CD14-positive monocyte (primary cell): ENCODE measurements around the gene SLC6A5. TPM values are rescaled to one million over a fixed set of nuclear protein-coding genes. Genes with fewer than 3 reads are reported as not detected.

Experiments
- DNase-seq, 3 donors: peaks; one replicate each; pipeline ENCODE4 v3.0.0-alpha.2; 2011 to 2022
- H2AFZ ChIP-seq: 2 replicates; pipeline ENCODE4 v1.6.0; 2012; ENCODE audit warnings: mild to moderate bottlenecking, low read depth, low read length, inconsistent platforms; ENCODE audit not compliant: insufficient read depth, poor library complexity, severe bottlenecking
- H3K27ac ChIP-seq, 2 donors: 1 replicate in 1 of 2; 2 replicates in 1 of 2; pipeline ENCODE4 v1.5.1; 2012 to 2013; ENCODE audit warnings: low read length in 2 of 2, control low read depth in 1 of 2, inconsistent platforms in 1 of 2, low read depth in 1 of 2, mild to moderate bottlenecking in 1 of 2
- H3K27me3 ChIP-seq, 2 donors: one replicate each; pipeline versions ENCODE4 v1.6.0 to v1.6.1; 2011 to 2013; ENCODE audit warnings: low read length in 2 of 2; ENCODE audit not compliant: control insufficient read depth in 2 of 2, insufficient read depth in 2 of 2
- H3K36me3 ChIP-seq, 2 donors: replicated peaks in 1 of 2; 1 replicate in 1 of 2; 2 replicates in 1 of 2; pipeline versions ENCODE4 v1.5.1 to v1.6.1; 2012 to 2013; ENCODE audit warnings: low read length in 2 of 2, control low read depth in 1 of 2, inconsistent platforms in 1 of 2, mild to moderate bottlenecking in 1 of 2; ENCODE audit not compliant: insufficient read depth in 2 of 2, control insufficient read depth in 1 of 2
- H3K4me1 ChIP-seq, 2 donors: 1 replicate in 1 of 2; 2 replicates in 1 of 2; pipeline versions ENCODE4 v1.5.1 to v1.6.1; 2012 to 2013; ENCODE audit warnings: low read length in 2 of 2, control low read depth in 1 of 2, inconsistent platforms in 1 of 2, mild to moderate bottlenecking in 1 of 2, moderate library complexity in 1 of 2; ENCODE audit not compliant: insufficient read depth in 2 of 2, control insufficient read depth in 1 of 2
- H3K4me2 ChIP-seq: replicated peaks from 2 replicates; pipeline ENCODE3; 2012; ENCODE audit warnings: low read length, moderate library complexity, mild to moderate bottlenecking; ENCODE audit not compliant: poor library complexity, severe bottlenecking; ENCODE audit errors: extremely low read depth
- H3K4me3 ChIP-seq, 3 experiments: fragments of 200-600 bp in 1 of 3; sonication (generic) in 1 of 3; replicated peaks in 1 of 3; 1 replicate in 2 of 3; 2 replicates in 1 of 3; pipeline ENCODE4 v1.5.1; 2011 to 2013; ENCODE audit warnings: low read length in 3 of 3, mild to moderate bottlenecking in 3 of 3, control low read depth in 2 of 3, low read depth in 2 of 3, inconsistent platforms in 1 of 3, moderate library complexity in 1 of 3
- H3K79me2 ChIP-seq: 2 replicates; pipeline ENCODE4 v1.6.0; 2012; ENCODE audit warnings: mild to moderate bottlenecking, control low read depth, inconsistent platforms, low read length, moderate library complexity; ENCODE audit not compliant: insufficient read depth
- H3K9ac ChIP-seq: 2 replicates; pipeline ENCODE4 v1.6.0; 2017; ENCODE audit warnings: low read length, mild to moderate bottlenecking; ENCODE audit not compliant: insufficient read depth, poor library complexity, severe bottlenecking
- H3K9me3 ChIP-seq, 2 donors: replicated peaks in 1 of 2; 1 replicate in 1 of 2; 2 replicates in 1 of 2; pipeline versions ENCODE4 v1.5.1 to v1.6.1; 2012 to 2013; ENCODE audit warnings: low read length in 2 of 2, control low read depth in 1 of 2; ENCODE audit not compliant: control insufficient read depth in 1 of 2, insufficient read depth in 1 of 2
- H4K20me1 ChIP-seq: 2 replicates; pipeline ENCODE4 v1.6.0; 2012; ENCODE audit warnings: mild to moderate bottlenecking, low read length, control low read depth, moderate library complexity; ENCODE audit not compliant: insufficient read depth
- H3K27ac Mint-ChIP-seq, 7 donors: one replicate each; pipeline ENCODE4 v1.8.0; 2020; ENCODE audit warnings: mild to moderate bottlenecking in 7 of 7, mixed read lengths in 7 of 7, moderate library complexity in 6 of 7, inconsistent platforms in 2 of 7
- H3K27me3 Mint-ChIP-seq, 3 donors: one replicate each; pipeline ENCODE4 v1.8.0; 2021 to 2022; ENCODE audit warnings: low read depth in 3 of 3, mild to moderate bottlenecking in 3 of 3, mixed read lengths in 3 of 3, moderate library complexity in 3 of 3, inconsistent platforms in 1 of 3
- H3K36me3 Mint-ChIP-seq, 2 donors: one replicate each; pipeline ENCODE4 v1.8.0; 2020; ENCODE audit warnings: mixed read lengths in 2 of 2, inconsistent platforms in 1 of 2, mild to moderate bottlenecking in 1 of 2
- H3K4me1 Mint-ChIP-seq: one replicate; pipeline ENCODE4 v1.8.0; 2020; ENCODE audit warnings: mild to moderate bottlenecking, mixed read lengths
- H3K4me3 Mint-ChIP-seq, 2 donors: one replicate each; pipeline ENCODE4 v1.8.0; 2020; ENCODE audit warnings: mild to moderate bottlenecking in 2 of 2, mixed read lengths in 2 of 2, moderate library complexity in 1 of 2
- H3K9me3 Mint-ChIP-seq, 7 donors: one replicate each; pipeline ENCODE4 v1.8.0; 2020 to 2022; ENCODE audit warnings: mixed read lengths in 7 of 7, mild to moderate bottlenecking in 6 of 7, moderate library complexity in 6 of 7, inconsistent platforms in 2 of 7
- WGBS: methylation state at CpG from one replicate; pipeline ENCODE4 v1.1.5; 2013; ENCODE audit warnings: missing lambda C conversion rate; ENCODE audit not compliant: insufficient coverage; 5-methylcytosine and 5-hydroxymethylcytosine counted together
- intact Hi-C, 2 donors: fragments of 100-400 bp; cut with micrococcal nuclease; formaldehyde crosslinking; loops; one replicate each; pipeline versions ENCODE4 v1.15.0 to v1.15.1; 2023
- polyA plus RNA-seq, 3 donors: library from polyadenylated mRNA; depleted of rRNA in 1 of 3; unstranded in 2 of 3; stranded (reverse) in 1 of 3; fragments of 300-500 nt in 2 of 3; fragments of >200 nt in 1 of 3; fragmentation: Illumina TruSeq in 2 of 3; gene quantifications; 1 replicate in 2 of 3; 2 replicates in 1 of 3; pipeline ENCODE4 v1.2.3, GENCODE V29; 2012 to 2021
- TF ChIP-seq, protein P1 (sequence below): fragments of 200-600 bp; IDR thresholded peaks from one replicate; pipeline ENCODE4 v1.8.0; 2022; ENCODE audit warnings: antibody characterized with exemption, mild to moderate bottlenecking

The SLC6A5 gene
- polyA plus RNA-seq, 3 donors = not detected

DNA sequence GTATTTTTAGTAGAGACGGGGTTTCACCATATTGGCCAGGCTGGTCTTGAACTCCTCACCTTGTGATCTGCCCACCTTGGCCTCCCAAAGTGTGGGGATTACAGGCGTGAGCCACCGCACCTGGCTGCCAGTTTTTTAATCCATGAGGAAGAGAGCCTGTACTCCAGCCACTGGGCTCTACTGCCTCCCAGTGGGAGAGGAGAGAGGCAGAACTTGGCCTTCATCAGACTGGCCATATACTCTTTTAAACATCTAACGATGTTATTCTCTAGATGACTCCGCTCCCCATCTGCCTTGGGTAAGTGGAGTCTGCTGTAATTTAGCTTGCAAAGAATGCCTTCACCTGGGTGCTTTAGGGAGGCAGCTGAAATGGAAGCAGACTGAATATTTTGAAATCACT lies 34.6 kb downstream of the SLC6A5 start:
- Histone ChIP-seq H3K9ac (no peak overlapping the region), H3K4me1 (no peaks in the 10 kb centered on the region), H3K27me3 (no peaks in the 10 kb centered on the region), H4K20me1 (no peaks in the 10 kb centered on the region), H3K79me2 (no peaks in the 10 kb centered on the region), H3K36me3 (no peaks in the 10 kb centered on the region), H3K4me3 (no peak overlapping the region), H2AFZ (no peak overlapping the region), H3K27ac (no peak overlapping the region), H3K4me2 (no peak overlapping the region), H3K9me3 (peaks cover 0 to 6% of the 10 kb centered on the region in 2 donors)
- Mint-ChIP-seq H3K9me3 (peaks cover 0 to 10% (median 0%) of the 10 kb centered on the region in 7 donors), H3K27me3 (peaks cover 2 to 10% (median 10%) of the 10 kb centered on the region in 3 donors), H3K27ac (no peak overlapping the region), H3K4me1 (no peaks in the 10 kb centered on the region), H3K36me3 (no peaks in the 10 kb centered on the region), H3K4me3 (no peak overlapping the region)
- intact Hi-C loops = no loop called here
- TF ChIP-seq, protein P1, sequence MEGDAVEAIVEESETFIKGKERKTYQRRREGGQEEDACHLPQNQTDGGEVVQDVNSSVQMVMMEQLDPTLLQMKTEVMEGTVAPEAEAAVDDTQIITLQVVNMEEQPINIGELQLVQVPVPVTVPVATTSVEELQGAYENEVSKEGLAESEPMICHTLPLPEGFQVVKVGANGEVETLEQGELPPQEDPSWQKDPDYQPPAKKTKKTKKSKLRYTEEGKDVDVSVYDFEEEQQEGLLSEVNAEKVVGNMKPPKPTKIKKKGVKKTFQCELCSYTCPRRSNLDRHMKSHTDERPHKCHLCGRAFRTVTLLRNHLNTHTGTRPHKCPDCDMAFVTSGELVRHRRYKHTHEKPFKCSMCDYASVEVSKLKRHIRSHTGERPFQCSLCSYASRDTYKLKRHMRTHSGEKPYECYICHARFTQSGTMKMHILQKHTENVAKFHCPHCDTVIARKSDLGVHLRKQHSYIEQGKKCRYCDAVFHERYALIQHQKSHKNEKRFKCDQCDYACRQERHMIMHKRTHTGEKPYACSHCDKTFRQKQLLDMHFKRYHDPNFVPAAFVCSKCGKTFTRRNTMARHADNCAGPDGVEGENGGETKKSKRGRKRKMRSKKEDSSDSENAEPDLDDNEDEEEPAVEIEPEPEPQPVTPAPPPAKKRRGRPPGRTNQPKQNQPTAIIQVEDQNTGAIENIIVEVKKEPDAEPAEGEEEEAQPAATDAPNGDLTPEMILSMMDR = no peak
- no CpG with 5 or more reads among the region's 5 CpGs for WGBS
- DNase-seq = no peak

DNA sequence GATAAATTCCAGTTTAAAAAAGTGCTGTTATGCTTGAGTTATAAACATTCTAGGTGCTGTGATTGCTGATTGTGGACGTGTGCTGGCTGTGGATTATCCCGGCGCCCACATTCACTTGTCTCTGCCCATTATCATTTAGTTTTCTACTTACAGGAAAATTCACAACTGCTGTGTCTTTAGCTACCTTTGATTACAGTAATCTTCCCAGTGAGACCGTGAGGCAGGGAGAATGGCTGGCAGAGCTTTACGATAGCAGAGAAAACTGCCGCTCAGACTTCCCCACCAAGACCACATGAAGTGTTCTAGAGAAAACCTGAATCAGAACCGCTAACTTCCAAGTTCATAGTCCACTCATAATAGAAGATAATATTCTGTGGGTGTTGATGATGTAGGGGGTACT lies 35.4 kb downstream of the SLC6A5 start:
- H3K27ac Mint-ChIP-seq = no peak overlapping the region
- H3K4me3 Mint-ChIP-seq = no peak overlapping the region
- TF ChIP-seq, protein P1 = no peak
- Histone ChIP-seq H4K20me1 (no peaks in the 10 kb centered on the region), H3K4me2 (no peak overlapping the region), H3K9me3 (peaks cover 0 to 3% of the 10 kb centered on the region in 2 donors), H3K27me3 (no peaks in the 10 kb centered on the region), H3K27ac (no peak overlapping the region), H3K9ac (no peak overlapping the region), H3K4me3 (no peak overlapping the region), H3K79me2 (no peaks in the 10 kb centered on the region), H3K4me1 (no peaks in the 10 kb centered on the region), H3K36me3 (no peaks in the 10 kb centered on the region), H2AFZ (no peak overlapping the region)
- no peaks in the 10 kb centered on the region for H3K4me1 Mint-ChIP-seq
- peaks cover 0 to 7% (median 0%) of the 10 kb centered on the region in 7 donors for H3K9me3 Mint-ChIP-seq
- H3K27me3 Mint-ChIP-seq = peaks cover 4 to 11% (median 6%) of the 10 kb centered on the region in 3 donors
- no peak for DNase-seq
- intact Hi-C loops = no loop called here
- no peaks in the 10 kb centered on the region for H3K36me3 Mint-ChIP-seq
- 67% methylated on average over 1 of the region's 7 CpGs for WGBS
